Activated T-cell treated with anti-CD3 and anti-CD28 coated beads for 48 hours (primary cell): Measurements from ENCODE around the gene NLRP5.
"Not testable (repeated sequence)": the region's sequence is repeated elsewhere in the genome, so short reads cannot be mapped to it uniquely, and the experiment has no call there.

Source experiments
- DNase-seq: peaks from one replicate; pipeline ENCODE4 v3.0.0-alpha.2; 2020; ENCODE audit warnings: low read depth

NLRP5 gene

GRCh38 chr19:56076498-56076897 lies 89.9 kb downstream of the NLRP5 start:
- DNase-seq: no peak

GRCh38 chr19:56079609-56080008 lies 93.0 kb downstream of the NLRP5 start:
- no peak for DNase-seq

- DNase-seq: peak; percentile 63
Observed at GRCh38 chr19:56080669-56081401, 94.3 kb downstream of the NLRP5 start.

GRCh38 chr19:56083668-56084067 lies 97.1 kb downstream of the NLRP5 start:
- no peak for DNase-seq

- DNase-seq: no peak
Observed at GRCh38 chr19:56084835-56085536, 98.4 kb downstream of the NLRP5 start.

- no peak for DNase-seq
Observed at GRCh38 chr19:56085571-56086275, 99.1 kb downstream of the NLRP5 start.

- DNase-seq: no peak
Observed at GRCh38 chr19:56086671-56087430, 100.3 kb downstream of the NLRP5 start.

GRCh38 chr19:56087647-56088496 lies 101.3 kb downstream of the NLRP5 start:
- no peak for DNase-seq

- no peak for DNase-seq
Observed at GRCh38 chr19:56088497-56089215, 102.1 kb downstream of the NLRP5 start.

- DNase-seq: no peak
Observed at GRCh38 chr19:56089344-56089743, 102.8 kb downstream of the NLRP5 start.

- no peak for DNase-seq
Observed at GRCh38 chr19:56091066-56091490, 104.5 kb downstream of the NLRP5 start.

GRCh38 chr19:56091751-56092546 lies 105.4 kb downstream of the NLRP5 start:
- DNase-seq: no peak

GRCh38 chr19:56092685-56093631 lies 106.4 kb downstream of the NLRP5 start:
- no peak for DNase-seq

- no peak for DNase-seq
Observed at GRCh38 chr19:56094449-56094848, 107.9 kb downstream of the NLRP5 start.

- no peak for DNase-seq
Observed at GRCh38 chr19:56096665-56097064, 110.1 kb downstream of the NLRP5 start.

- DNase-seq: no peak
Observed at GRCh38 chr19:56097306-56097705, 110.7 kb downstream of the NLRP5 start.

- DNase-seq: no peak
Observed at GRCh38 chr19:56097776-56098175, 111.2 kb downstream of the NLRP5 start.

GRCh38 chr19:56098237-56098636 lies 111.7 kb downstream of the NLRP5 start:
- not testable (repeated sequence) for DNase-seq
